Thyroid gland (tissue), 4 donors: ENCODE measurements around the gene DGKB.

ENCODE experiments used
- POLR2A ChIP-seq, 2 donors: fragments of 450-650 bp; IDR thresholded peaks; one replicate each; pipeline ENCODE4 v1.6.1; 2017; ENCODE audit warnings: antibody characterized with exemption in 2 of 2, mild to moderate bottlenecking in 2 of 2, moderate library complexity in 1 of 2
- TF ChIP-seq, protein P1 (sequence below), 6 experiments: fragments of 200-600 bp in 3 of 6; fragments of 450-650 bp in 3 of 6; sonication (generic) in 3 of 6; IDR thresholded peaks; one replicate each; pipeline ENCODE4 v1.5.1; 2016 to 2019; ENCODE audit warnings: antibody characterized with exemption in 6 of 6, mild to moderate bottlenecking in 2 of 6, inconsistent platforms in 1 of 6, moderate library complexity in 1 of 6

DNA sequence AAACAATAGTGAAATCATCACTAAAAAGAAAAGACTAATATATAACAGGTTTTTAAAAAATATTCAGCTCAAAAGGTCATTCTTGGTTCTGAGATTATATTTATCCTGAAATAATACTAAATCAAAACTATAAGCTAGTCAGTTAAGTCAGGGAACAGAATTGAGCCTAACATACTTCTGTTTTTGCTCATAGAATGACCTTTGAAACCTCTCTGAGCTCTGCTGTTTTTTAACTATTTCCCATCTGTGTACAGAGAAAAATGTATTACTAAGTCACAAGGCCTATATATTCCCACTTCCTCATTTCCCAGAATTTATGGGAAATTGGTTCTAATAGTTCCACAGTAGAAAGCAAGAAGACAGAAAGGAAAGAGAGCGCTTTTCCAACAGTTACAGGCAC, 566.3 kb downstream of the DGKB start:
- TF ChIP-seq, protein P1, sequence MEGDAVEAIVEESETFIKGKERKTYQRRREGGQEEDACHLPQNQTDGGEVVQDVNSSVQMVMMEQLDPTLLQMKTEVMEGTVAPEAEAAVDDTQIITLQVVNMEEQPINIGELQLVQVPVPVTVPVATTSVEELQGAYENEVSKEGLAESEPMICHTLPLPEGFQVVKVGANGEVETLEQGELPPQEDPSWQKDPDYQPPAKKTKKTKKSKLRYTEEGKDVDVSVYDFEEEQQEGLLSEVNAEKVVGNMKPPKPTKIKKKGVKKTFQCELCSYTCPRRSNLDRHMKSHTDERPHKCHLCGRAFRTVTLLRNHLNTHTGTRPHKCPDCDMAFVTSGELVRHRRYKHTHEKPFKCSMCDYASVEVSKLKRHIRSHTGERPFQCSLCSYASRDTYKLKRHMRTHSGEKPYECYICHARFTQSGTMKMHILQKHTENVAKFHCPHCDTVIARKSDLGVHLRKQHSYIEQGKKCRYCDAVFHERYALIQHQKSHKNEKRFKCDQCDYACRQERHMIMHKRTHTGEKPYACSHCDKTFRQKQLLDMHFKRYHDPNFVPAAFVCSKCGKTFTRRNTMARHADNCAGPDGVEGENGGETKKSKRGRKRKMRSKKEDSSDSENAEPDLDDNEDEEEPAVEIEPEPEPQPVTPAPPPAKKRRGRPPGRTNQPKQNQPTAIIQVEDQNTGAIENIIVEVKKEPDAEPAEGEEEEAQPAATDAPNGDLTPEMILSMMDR (IDR thresholded peaks at IDR 0.05) = no peak
- no peak for TF ChIP-seq POLR2A (IDR thresholded peaks at IDR 0.05)
